LNCaP clone FGC (cell line): ENCODE measurements around the gene CEND1.

Source experiments
- DNase-seq: peaks from one replicate; pipeline ENCODE4 v3.0.0-alpha.2; 2011; ENCODE audit warnings: low read depth
- H3K4me3 ChIP-seq: 2 replicates; pipeline ENCODE4 v1.5.1; 2011; ENCODE audit warnings: mild to moderate bottlenecking, low read depth, low read length, control low read depth
- TF ChIP-seq, protein P1 (sequence below): IDR thresholded peaks from 2 replicates; pipeline ENCODE4 v1.5.1; 2012; ENCODE audit warnings: mild to moderate bottlenecking; ENCODE audit not compliant: control insufficient read depth, insufficient read depth; ENCODE audit errors: extremely low read depth

CEND1 gene

GRCh38 chr11:803467-803742, 13.5 kb upstream of the CEND1 start:
- no peak overlapping the region for H3K4me3 ChIP-seq
- DNase-seq: no peak
- TF ChIP-seq, protein P1, sequence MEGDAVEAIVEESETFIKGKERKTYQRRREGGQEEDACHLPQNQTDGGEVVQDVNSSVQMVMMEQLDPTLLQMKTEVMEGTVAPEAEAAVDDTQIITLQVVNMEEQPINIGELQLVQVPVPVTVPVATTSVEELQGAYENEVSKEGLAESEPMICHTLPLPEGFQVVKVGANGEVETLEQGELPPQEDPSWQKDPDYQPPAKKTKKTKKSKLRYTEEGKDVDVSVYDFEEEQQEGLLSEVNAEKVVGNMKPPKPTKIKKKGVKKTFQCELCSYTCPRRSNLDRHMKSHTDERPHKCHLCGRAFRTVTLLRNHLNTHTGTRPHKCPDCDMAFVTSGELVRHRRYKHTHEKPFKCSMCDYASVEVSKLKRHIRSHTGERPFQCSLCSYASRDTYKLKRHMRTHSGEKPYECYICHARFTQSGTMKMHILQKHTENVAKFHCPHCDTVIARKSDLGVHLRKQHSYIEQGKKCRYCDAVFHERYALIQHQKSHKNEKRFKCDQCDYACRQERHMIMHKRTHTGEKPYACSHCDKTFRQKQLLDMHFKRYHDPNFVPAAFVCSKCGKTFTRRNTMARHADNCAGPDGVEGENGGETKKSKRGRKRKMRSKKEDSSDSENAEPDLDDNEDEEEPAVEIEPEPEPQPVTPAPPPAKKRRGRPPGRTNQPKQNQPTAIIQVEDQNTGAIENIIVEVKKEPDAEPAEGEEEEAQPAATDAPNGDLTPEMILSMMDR: no peak

GRCh38 chr11:802693-803466, 13.0 kb upstream of the CEND1 start:
- no peak overlapping the region for H3K4me3 ChIP-seq
- no peak for DNase-seq
- TF ChIP-seq, protein P1: no peak

DNA sequence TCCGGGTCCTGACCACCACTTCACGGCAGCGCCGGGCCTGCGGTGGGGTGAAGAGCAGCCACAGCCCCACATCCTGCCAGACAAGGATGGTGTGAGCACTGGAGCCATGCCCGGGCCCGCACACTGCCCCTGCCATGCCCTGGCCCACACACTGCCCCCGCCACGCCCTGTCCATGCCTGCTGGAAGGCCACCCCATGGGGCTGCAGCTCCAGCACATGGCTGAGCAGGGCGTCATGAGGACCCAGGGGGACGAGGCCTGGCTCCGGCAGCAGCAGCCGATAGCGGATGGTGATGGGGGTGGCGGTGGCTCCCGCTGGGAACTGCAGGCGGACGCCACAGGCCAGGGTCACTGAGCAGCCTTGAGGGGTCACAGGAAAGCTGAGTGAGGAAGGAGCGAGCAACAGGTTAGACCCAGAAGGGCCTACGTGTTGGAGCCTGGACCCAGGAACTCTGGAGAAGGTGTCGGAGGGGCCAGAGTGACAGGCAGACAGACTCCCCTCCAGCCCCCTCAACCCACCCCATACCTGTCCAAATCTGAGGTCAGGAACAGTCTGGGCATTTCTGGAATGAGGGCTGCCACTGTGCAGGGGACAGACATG, 12.2 kb upstream of the CEND1 start:
- DNase-seq: no peak
- H3K4me3 ChIP-seq: no peak overlapping the region
- TF ChIP-seq, protein P1: no peak

DNA sequence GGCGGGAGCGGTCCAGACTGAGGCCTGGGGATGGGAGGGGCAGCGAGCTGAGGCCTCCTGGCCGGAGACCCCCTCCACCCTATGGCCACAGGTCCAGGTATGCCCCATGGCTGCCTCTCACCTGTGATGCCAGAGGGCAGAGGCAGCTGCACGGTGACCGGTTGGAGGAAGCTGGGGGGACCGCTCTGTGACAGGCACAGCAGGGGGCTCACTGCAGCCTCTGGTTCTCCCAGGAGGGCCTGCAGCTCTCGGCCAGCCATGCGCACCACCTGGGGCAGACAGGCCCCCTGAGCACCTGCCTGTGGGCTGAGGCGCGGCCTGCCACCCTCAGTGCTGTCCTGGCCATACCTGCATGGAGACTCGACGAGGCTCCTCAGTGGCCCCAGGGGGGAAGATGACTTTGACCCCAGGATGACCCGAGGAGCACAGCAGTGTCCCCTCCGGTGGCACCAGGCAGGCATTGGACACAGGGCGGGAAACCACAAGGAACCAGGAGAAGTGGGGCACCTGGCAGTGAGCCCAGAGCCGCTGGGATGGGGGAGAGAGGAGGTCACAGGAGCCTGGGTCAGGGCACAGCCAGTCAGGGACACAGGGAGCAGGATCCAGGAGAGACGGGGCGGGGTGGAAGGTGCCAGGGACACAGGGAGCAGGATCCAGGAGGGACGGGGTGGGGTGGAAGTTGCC, 11.3 kb upstream of the CEND1 start:
- no peak for DNase-seq
- TF ChIP-seq, protein P1: no peak
- H3K4me3 ChIP-seq: no peak overlapping the region

- DNase-seq: no peak
- H3K4me3 ChIP-seq: no peak overlapping the region
- TF ChIP-seq, protein P1: no peak
Measured at GRCh38 chr11:800473-800872, 10.6 kb upstream of the CEND1 start.

GRCh38 chr11:799641-800316, 9.9 kb upstream of the CEND1 start:
- no peak for DNase-seq
- H3K4me3 ChIP-seq: no peak overlapping the region
- TF ChIP-seq, protein P1: no peak
